Measurements from ENCODE around the gene RSPO1. TPM values are rescaled to one million over a fixed set of nuclear protein-coding genes. Genes with fewer than 3 reads are reported as not detected.

Gene RSPO1
- total and polyA plus RNA-seq, 2 donors (not counting 1 experiment from before 2014, with no cell fraction given): not detected

DNA sequence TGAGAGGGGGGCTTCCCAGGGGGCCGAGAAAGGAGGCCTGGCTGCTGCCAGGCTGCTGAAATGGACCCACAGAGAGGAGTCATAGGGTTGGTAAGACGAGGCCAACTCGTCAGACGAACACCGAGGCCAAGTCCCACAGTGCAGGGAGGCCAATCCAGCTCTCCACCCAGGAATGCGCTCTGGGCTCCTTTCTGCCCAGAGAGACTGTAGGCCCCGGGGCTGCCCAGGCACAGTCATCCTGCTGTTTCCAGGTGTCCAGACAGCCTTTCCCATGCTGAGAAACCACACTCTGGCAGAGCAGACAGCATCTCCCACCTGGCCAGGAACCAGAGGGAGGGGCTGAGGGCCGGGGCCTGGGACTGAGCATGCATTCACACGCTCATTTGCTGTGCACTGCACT is 26.7 kb upstream of the RSPO1 start:
- Histone ChIP-seq H3K9ac (ENCODE audit: low read length) (no peak overlapping the region), H3K27ac (ENCODE audit: low read length in 2 of 2) (no peak overlapping the region), H3K79me2 (ENCODE audit: control insufficient read depth, insufficient read depth, low read length) (no peaks in the 10 kb centered on the region), H3K36me3 (replicated peaks in 1 of 2; ENCODE audit: control extremely low read depth in 1 of 2, control insufficient read depth in 1 of 2, extremely low read depth in 1 of 2, insufficient read depth in 2 of 2, low read length in 1 of 2) (no peaks in the 10 kb centered on the region), H3K27me3 (replicated peaks in 1 of 4; ENCODE audit: control extremely low read depth in 1 of 4, control insufficient read depth in 3 of 4, insufficient read depth in 4 of 4, low read length in 3 of 4) (peaks cover 0 to 7% (median 0%) of the 10 kb centered on the region in 4 experiments), H3K9me3 (ENCODE audit: control extremely low read depth in 1 of 3, control insufficient read depth in 2 of 3, insufficient read depth in 1 of 3, low read length in 2 of 3) (no peaks in the 10 kb centered on the region), H4K20me1 (ENCODE audit: control insufficient read depth, insufficient read depth, low read length, poor library complexity, severe bottlenecking) (no peaks in the 10 kb centered on the region), H3K4me2 (replicated peaks; ENCODE audit: low read depth, low read length, poor library complexity, severe bottlenecking) (no peak overlapping the region), H3K4me3 (ENCODE audit: control extremely low read depth in 1 of 5, extremely low read depth in 1 of 5, insufficient read depth in 1 of 5, low read depth in 2 of 5, low read length in 4 of 5) (no peak overlapping the region), H2AFZ (ENCODE audit: insufficient read depth, low read depth, low read length, poor library complexity, severe bottlenecking) (no peak overlapping the region), H3K4me1 (ENCODE audit: control insufficient read depth in 2 of 2, insufficient read depth in 2 of 2, low read length in 2 of 2) (no peaks in the 10 kb centered on the region)
- H3K27me3 Mint-ChIP-seq: peaks cover 8% of the 10 kb centered on the region
- DNase-seq (no peak), ATAC-seq (ENCODE audit: low read depth) (no peak)
- no peaks in the 10 kb centered on the region for H3K4me1 Mint-ChIP-seq
- H3K4me3 Mint-ChIP-seq: no peak overlapping the region
- no peaks in the 10 kb centered on the region for H3K9me3 Mint-ChIP-seq (ENCODE audit: insufficient read depth)
- no peak overlapping the region for H3K27ac Mint-ChIP-seq
- CTCF ChIA-PET: no interaction called here
- TF ChIP-seq, protein P1, sequence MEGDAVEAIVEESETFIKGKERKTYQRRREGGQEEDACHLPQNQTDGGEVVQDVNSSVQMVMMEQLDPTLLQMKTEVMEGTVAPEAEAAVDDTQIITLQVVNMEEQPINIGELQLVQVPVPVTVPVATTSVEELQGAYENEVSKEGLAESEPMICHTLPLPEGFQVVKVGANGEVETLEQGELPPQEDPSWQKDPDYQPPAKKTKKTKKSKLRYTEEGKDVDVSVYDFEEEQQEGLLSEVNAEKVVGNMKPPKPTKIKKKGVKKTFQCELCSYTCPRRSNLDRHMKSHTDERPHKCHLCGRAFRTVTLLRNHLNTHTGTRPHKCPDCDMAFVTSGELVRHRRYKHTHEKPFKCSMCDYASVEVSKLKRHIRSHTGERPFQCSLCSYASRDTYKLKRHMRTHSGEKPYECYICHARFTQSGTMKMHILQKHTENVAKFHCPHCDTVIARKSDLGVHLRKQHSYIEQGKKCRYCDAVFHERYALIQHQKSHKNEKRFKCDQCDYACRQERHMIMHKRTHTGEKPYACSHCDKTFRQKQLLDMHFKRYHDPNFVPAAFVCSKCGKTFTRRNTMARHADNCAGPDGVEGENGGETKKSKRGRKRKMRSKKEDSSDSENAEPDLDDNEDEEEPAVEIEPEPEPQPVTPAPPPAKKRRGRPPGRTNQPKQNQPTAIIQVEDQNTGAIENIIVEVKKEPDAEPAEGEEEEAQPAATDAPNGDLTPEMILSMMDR (IDR thresholded peaks at IDR 0.05): no peak
- no peak for TF ChIP-seq EZH2 (IDR thresholded peaks at IDR 0.05; ENCODE audit: borderline replicate concordance, insufficient read depth, low read depth, low read length, poor library complexity, severe bottlenecking)
- WGBS (ENCODE audit: insufficient coverage): 88% methylated on average over 9 of the region's 9 CpGs
- POLR2A ChIA-PET: no interaction called here
- intact Hi-C loops (cut with micrococcal nuclease): no loop called here

- POLR2A ChIA-PET: no interaction called here
These were observed 26.0 kb upstream of the RSPO1 start for GRCh38 chr1:37660664-37661063.

More at GRCh38 chr1:37660664-37661063, 26.0 kb upstream of the RSPO1 start:
- Histone ChIP-seq H2AFZ (ENCODE audit: insufficient read depth, low read depth, low read length, poor library complexity, severe bottlenecking) (no peak overlapping the region), H3K9me3 (ENCODE audit: control extremely low read depth in 1 of 3, control insufficient read depth in 2 of 3, insufficient read depth in 1 of 3, low read length in 2 of 3) (no peaks in the 10 kb centered on the region), H3K27ac (ENCODE audit: low read length in 2 of 2) (no peak overlapping the region), H3K4me3 (ENCODE audit: control extremely low read depth in 1 of 5, extremely low read depth in 1 of 5, insufficient read depth in 1 of 5, low read depth in 2 of 5, low read length in 4 of 5) (no peak overlapping the region), H3K4me2 (replicated peaks; ENCODE audit: low read depth, low read length, poor library complexity, severe bottlenecking) (no peak overlapping the region), H3K4me1 (ENCODE audit: control insufficient read depth in 2 of 2, insufficient read depth in 2 of 2, low read length in 2 of 2) (no peaks in the 10 kb centered on the region), H3K79me2 (ENCODE audit: control insufficient read depth, insufficient read depth, low read length) (no peaks in the 10 kb centered on the region), H4K20me1 (ENCODE audit: control insufficient read depth, insufficient read depth, low read length, poor library complexity, severe bottlenecking) (no peaks in the 10 kb centered on the region), H3K36me3 (replicated peaks in 1 of 2; ENCODE audit: control extremely low read depth in 1 of 2, control insufficient read depth in 1 of 2, extremely low read depth in 1 of 2, insufficient read depth in 2 of 2, low read length in 1 of 2) (no peaks in the 10 kb centered on the region), H3K9ac (ENCODE audit: low read length) (no peak overlapping the region), H3K27me3 (replicated peaks in 1 of 4; ENCODE audit: control extremely low read depth in 1 of 4, control insufficient read depth in 3 of 4, insufficient read depth in 4 of 4, low read length in 3 of 4) (peaks cover 0 to 7% (median 0%) of the 10 kb centered on the region in 4 experiments)
- Mint-ChIP-seq H3K9me3 (ENCODE audit: insufficient read depth) (no peaks in the 10 kb centered on the region), H3K4me1 (no peaks in the 10 kb centered on the region), H3K27me3 (peaks cover 8% of the 10 kb centered on the region), H3K4me3 (no peak overlapping the region), H3K27ac (no peak overlapping the region)
- DNase-seq: no peak
- WGBS (ENCODE audit: insufficient coverage): 69% methylated on average over 7 of the region's 10 CpGs
- ATAC-seq (ENCODE audit: low read depth): no peak
- TF ChIP-seq, protein P1 (IDR thresholded peaks at IDR 0.05): no peak
- TF ChIP-seq EZH2 (IDR thresholded peaks at IDR 0.05; ENCODE audit: borderline replicate concordance, insufficient read depth, low read depth, low read length, poor library complexity, severe bottlenecking): no peak
- CTCF ChIA-PET: interaction anchor here (0.9 kb wide), 1 partner anchor 57 kb away, joined by 3 read pairs; no protein-coding TSS in a partner anchor
- intact Hi-C loops (cut with micrococcal nuclease): no loop called here

Data from B cell (primary cell).